DND-41 (cell line): ENCODE measurements around the gene GCH1.

Experiments
- EZH2 ChIP-seq: IDR thresholded peaks from 3 replicates; pipeline ENCODE4 v1.6.1; 2012; ENCODE audit warnings: borderline replicate concordance, low read depth, mild to moderate bottlenecking, moderate library complexity, low read length, inconsistent platforms; ENCODE audit not compliant: severe bottlenecking
- TF ChIP-seq, protein P1 (sequence below): IDR thresholded peaks from 2 replicates; pipeline ENCODE4 v1.5.1; 2012; ENCODE audit warnings: borderline replicate concordance, low read length, moderate library complexity, mild to moderate bottlenecking; ENCODE audit not compliant: poor library complexity, severe bottlenecking; ENCODE audit errors: extremely low read depth

DNA sequence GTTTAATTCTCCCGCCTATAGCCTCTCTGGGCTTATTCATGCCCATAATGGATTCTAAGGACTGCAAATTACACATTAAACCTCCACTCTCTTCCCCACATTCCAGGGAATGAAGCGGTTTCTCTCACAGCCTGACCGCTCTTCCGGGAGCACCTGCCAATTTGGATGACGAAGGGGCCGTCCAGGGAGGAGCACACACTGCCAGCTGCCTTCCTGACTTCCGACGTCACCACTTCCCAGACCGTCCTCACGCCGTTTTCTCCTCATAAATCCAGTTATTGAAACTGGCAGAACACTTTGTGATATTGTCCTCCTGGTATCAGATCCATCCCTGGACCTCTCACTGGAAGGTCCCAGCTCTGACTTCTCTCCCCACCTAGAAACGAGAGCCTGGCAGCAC is 87.6 kb downstream of the GCH1 start:
- TF ChIP-seq, protein P1, sequence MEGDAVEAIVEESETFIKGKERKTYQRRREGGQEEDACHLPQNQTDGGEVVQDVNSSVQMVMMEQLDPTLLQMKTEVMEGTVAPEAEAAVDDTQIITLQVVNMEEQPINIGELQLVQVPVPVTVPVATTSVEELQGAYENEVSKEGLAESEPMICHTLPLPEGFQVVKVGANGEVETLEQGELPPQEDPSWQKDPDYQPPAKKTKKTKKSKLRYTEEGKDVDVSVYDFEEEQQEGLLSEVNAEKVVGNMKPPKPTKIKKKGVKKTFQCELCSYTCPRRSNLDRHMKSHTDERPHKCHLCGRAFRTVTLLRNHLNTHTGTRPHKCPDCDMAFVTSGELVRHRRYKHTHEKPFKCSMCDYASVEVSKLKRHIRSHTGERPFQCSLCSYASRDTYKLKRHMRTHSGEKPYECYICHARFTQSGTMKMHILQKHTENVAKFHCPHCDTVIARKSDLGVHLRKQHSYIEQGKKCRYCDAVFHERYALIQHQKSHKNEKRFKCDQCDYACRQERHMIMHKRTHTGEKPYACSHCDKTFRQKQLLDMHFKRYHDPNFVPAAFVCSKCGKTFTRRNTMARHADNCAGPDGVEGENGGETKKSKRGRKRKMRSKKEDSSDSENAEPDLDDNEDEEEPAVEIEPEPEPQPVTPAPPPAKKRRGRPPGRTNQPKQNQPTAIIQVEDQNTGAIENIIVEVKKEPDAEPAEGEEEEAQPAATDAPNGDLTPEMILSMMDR, result no peak
- no peak for TF ChIP-seq EZH2
